ENCODE results near the gene ADAMTS1.

GRCh38 chr21:26820509-26820908, 24.7 kb downstream of the ADAMTS1 start:
- no peak for TF ChIP-seq CEBPB (IDR thresholded peaks at IDR 0.05; ENCODE audit: borderline replicate concordance, low read depth, low read length)
- no peak for TF ChIP-seq ADNP (CRISPR knock-in tag; IDR thresholded peaks at IDR 0.05)
- no peak for TF ChIP-seq POLR2AphosphoS5 (IDR thresholded peaks at IDR 0.05; ENCODE audit: low read depth, low read length)
- TF ChIP-seq USF2 (IDR thresholded peaks at IDR 0.05; ENCODE audit: low read depth, low read length): no peak
- TF ChIP-seq USF2 (CRISPR knock-in tag; IDR thresholded peaks at IDR 0.05; ENCODE audit: borderline replicate concordance): no peak
- TF ChIP-seq NKX3-1 (CRISPR knock-in tag; IDR thresholded peaks at IDR 0.05): no peak
- no peak for TF ChIP-seq ETV5 (CRISPR knock-in tag; IDR thresholded peaks at IDR 0.05; ENCODE audit: borderline replicate concordance)
- no peak for TF ChIP-seq NFRKB (IDR thresholded peaks at IDR 0.05)
- no peak for TF ChIP-seq ZBTB4 (CRISPR knock-in tag; IDR thresholded peaks at IDR 0.05; ENCODE audit: borderline replicate concordance)
- TF ChIP-seq ZBTB40 (IDR thresholded peaks at IDR 0.05): no peak
- no peak for TF ChIP-seq ZBTB40 (CRISPR knock-in tag; IDR thresholded peaks at IDR 0.05)
- TF ChIP-seq FOXK2 (IDR thresholded peaks at IDR 0.05): no peak

Data from HepG2 (cell line).